ENCODE results near the gene ASPRV1. TPM values are rescaled to one million over a fixed set of nuclear protein-coding genes. Genes with fewer than 3 reads are reported as not detected.

ASPRV1 gene
- polyA plus RNA-seq, 1 experiment = 0.29 TPM

- Histone ChIP-seq H3K27me3 (ENCODE audit: control insufficient read depth, insufficient read depth, low read length) (no peaks in the 10 kb centered on the region), H3K36me3 (ENCODE audit: control insufficient read depth, insufficient read depth, low read length) (no peaks in the 10 kb centered on the region), H3K4me3 (ENCODE audit: low read depth, low read length) (no peak overlapping the region)
- TF ChIP-seq CTCF (IDR thresholded peaks at IDR 0.05; ENCODE audit: insufficient read depth, low read depth, low read length) = no peak
- CTCF ChIA-PET = no interaction called here
- DNase-seq (ENCODE audit: low read depth) = no peak
- POLR2A ChIA-PET = no interaction called here
Measured at GRCh38 chr2:69993048-69993565, 31.7 kb upstream of the ASPRV1 start.

- CTCF ChIA-PET = interaction anchor here (1.0 kb wide), 1 partner anchor 73 kb away, joined by 3 read pairs; no protein-coding TSS in a partner anchor
- TF ChIP-seq CTCF (IDR thresholded peaks at IDR 0.05; ENCODE audit: insufficient read depth, low read depth, low read length) = no peak
Measured at GRCh38 chr2:69992310-69993047, 31.0 kb upstream of the ASPRV1 start.

GRCh38 chr2:69989441-69990105, 28.1 kb upstream of the ASPRV1 start:
- TF ChIP-seq CTCF (IDR thresholded peaks at IDR 0.05; ENCODE audit: insufficient read depth, low read depth, low read length) = no peak
- CTCF ChIA-PET = no interaction called here
- DNase-seq (ENCODE audit: low read depth) = no peak
- no peaks in the 10 kb centered on the region for H3K27me3 ChIP-seq (ENCODE audit: control insufficient read depth, insufficient read depth, low read length)
- POLR2A ChIA-PET = no interaction called here
- no peak overlapping the region for H3K4me3 ChIP-seq (ENCODE audit: low read depth, low read length)
- no peaks in the 10 kb centered on the region for H3K36me3 ChIP-seq (ENCODE audit: control insufficient read depth, insufficient read depth, low read length)

More at GRCh38 chr2:69992310-69993047, 31.0 kb upstream of the ASPRV1 start:
- Histone ChIP-seq H3K36me3 (ENCODE audit: control insufficient read depth, insufficient read depth, low read length) (no peaks in the 10 kb centered on the region), H3K4me3 (ENCODE audit: low read depth, low read length) (no peak overlapping the region), H3K27me3 (ENCODE audit: control insufficient read depth, insufficient read depth, low read length) (no peaks in the 10 kb centered on the region)
- no peak for DNase-seq (ENCODE audit: low read depth)
- POLR2A ChIA-PET = no interaction called here

- no peaks in the 10 kb centered on the region for H3K27me3 ChIP-seq (ENCODE audit: control insufficient read depth, insufficient read depth, low read length)
- TF ChIP-seq CTCF (IDR thresholded peaks at IDR 0.05; ENCODE audit: insufficient read depth, low read depth, low read length) = no peak
- H3K4me3 ChIP-seq (ENCODE audit: low read depth, low read length) = no peak overlapping the region
- DNase-seq (ENCODE audit: low read depth) = no peak
- ChIA-PET CTCF (no interaction called here), POLR2A (no interaction called here)
- no peaks in the 10 kb centered on the region for H3K36me3 ChIP-seq (ENCODE audit: control insufficient read depth, insufficient read depth, low read length)
Measured at GRCh38 chr2:69989009-69989408, 27.6 kb upstream of the ASPRV1 start.

- Histone ChIP-seq H3K4me3 (ENCODE audit: low read depth, low read length) (no peak overlapping the region), H3K36me3 (ENCODE audit: control insufficient read depth, insufficient read depth, low read length) (no peaks in the 10 kb centered on the region), H3K27me3 (ENCODE audit: control insufficient read depth, insufficient read depth, low read length) (no peaks in the 10 kb centered on the region)
- TF ChIP-seq CTCF (IDR thresholded peaks at IDR 0.05; ENCODE audit: insufficient read depth, low read depth, low read length) = no peak
- CTCF ChIA-PET = no interaction called here
- POLR2A ChIA-PET = no interaction called here
- DNase-seq (ENCODE audit: low read depth) = no peak
Measured at GRCh38 chr2:69988086-69988635, 26.7 kb upstream of the ASPRV1 start.

Data from BJ (cell line).